ENCODE measurements around the gene SYT2. TPM values are rescaled to one million over a fixed set of nuclear protein-coding genes. Genes with fewer than 3 reads are reported as not detected.

The SYT2 gene
- total and polyA plus RNA-seq, 11 donors = 0.03 to 0.09 (median 0.06) TPM; not detected in 6

GRCh38 chr1:202578565-202578964 is 131.7 kb downstream of the SYT2 start:
- Histone ChIP-seq H3K4me1 (peaks cover 8 to 71% (median 54%) of the 10 kb centered on the region in 12 donors), H3K27ac (peak overlapping the region in 11 of 12 donors; percentile 24 to 79 (median 62)), H3K9me3 (no peaks in the 10 kb centered on the region), H3K36me3 (peaks cover 0 to 65% (median 38%) of the 10 kb centered on the region in 9 donors), H3K27me3 (peaks cover 0 to 9% (median 0%) of the 10 kb centered on the region in 9 donors), H3K4me3 (no peak overlapping the region)
- TF ChIP-seq CTCF (IDR thresholded peaks at IDR 0.05) (no peak), POLR2A (IDR thresholded peaks at IDR 0.05) (no peak)
- DNase-seq (no peak), ATAC-seq (peak; percentile 39 to 55 (median 46))
- WGBS, 4 donors = 47 to 57% (median 56%) methylated on average over 6 of the region's 6 CpGs
- intact Hi-C loops (cut with DNase I) = loop anchor here in 6 of 10 donors (10.0 kb wide), 4 partner anchors 64 to 234 kb away; partner anchors contain the start of genes PPP1R12B (in 1 of the 6), SYT2 (in 1 of the 6) and UBE2T (in 1 of the 6)

- no peaks in the 10 kb centered on the region for H3K9me3 ChIP-seq
- no peak for TF ChIP-seq CTCF (IDR thresholded peaks at IDR 0.05)
- TF ChIP-seq POLR2A (IDR thresholded peaks at IDR 0.05) = no peak
- no peak for DNase-seq
- H3K27ac ChIP-seq = peak overlapping the region in 10 of 12 donors; percentile 24 to 79 (median 62)
- H3K4me1 ChIP-seq = peaks cover 8 to 70% (median 55%) of the 10 kb centered on the region in 12 donors
- no peak overlapping the region for H3K4me3 ChIP-seq
- WGBS, 4 donors = 47 to 52% (median 50%) methylated on average over 4 of the region's 4 CpGs
- H3K36me3 ChIP-seq = peaks cover 0 to 65% (median 37%) of the 10 kb centered on the region in 9 donors
- ATAC-seq = no peak
- H3K27me3 ChIP-seq = peaks cover 0 to 7% (median 0%) of the 10 kb centered on the region in 9 donors
- intact Hi-C loops (cut with DNase I) = loop anchor here in 6 of 10 donors (10.0 kb wide), 4 partner anchors 63 to 233 kb away; partner anchors contain the start of genes PPP1R12B (in 1 of the 6), SYT2 (in 1 of the 6) and UBE2T (in 1 of the 6)
These were observed 132.2 kb downstream of the SYT2 start for GRCh38 chr1:202578001-202578504.

GRCh38 chr1:202577381-202577780 is 132.9 kb downstream of the SYT2 start:
- Histone ChIP-seq H3K4me1 (peaks cover 8 to 77% (median 56%) of the 10 kb centered on the region in 12 donors), H3K27me3 (peaks cover 0 to 7% (median 0%) of the 10 kb centered on the region in 9 donors), H3K27ac (peak overlapping the region in 9 of 12 donors; percentile 3 to 79 (median 59)), H3K9me3 (no peaks in the 10 kb centered on the region), H3K36me3 (peaks cover 0 to 65% (median 39%) of the 10 kb centered on the region in 9 donors), H3K4me3 (no peak overlapping the region)
- TF ChIP-seq POLR2A (IDR thresholded peaks at IDR 0.05) = no peak
- ATAC-seq (no peak), DNase-seq (no peak)
- intact Hi-C loops (cut with DNase I) = loop anchor here in 6 of 10 donors (10.0 kb wide), 4 partner anchors 63 to 233 kb away; partner anchors contain the start of genes PPP1R12B (in 1 of the 6), SYT2 (in 1 of the 6) and UBE2T (in 1 of the 6)
- 8 to 19% (median 14%) methylated on average over 2 of the region's 2 CpGs for WGBS, 4 donors

GRCh38 chr1:202576816-202577215 is 133.4 kb downstream of the SYT2 start:
- Histone ChIP-seq H3K4me3 (no peak overlapping the region), H3K36me3 (peaks cover 0 to 65% (median 36%) of the 10 kb centered on the region in 9 donors), H3K4me1 (peaks cover 8 to 81% (median 56%) of the 10 kb centered on the region in 12 donors), H3K27ac (peak overlapping the region in 10 of 12 donors; percentile 3 to 79 (median 44)), H3K9me3 (no peaks in the 10 kb centered on the region), H3K27me3 (peaks cover 0 to 7% (median 0%) of the 10 kb centered on the region in 9 donors)
- no peak for ATAC-seq
- TF ChIP-seq CTCF (IDR thresholded peaks at IDR 0.05) = no peak
- no peak for TF ChIP-seq POLR2A (IDR thresholded peaks at IDR 0.05)
- WGBS, 4 donors = 77 to 87% (median 79%) methylated on average over 1 of the region's 1 CpG
- intact Hi-C loops (cut with DNase I) = loop anchor here in 6 of 10 donors (10.0 kb wide), 4 partner anchors 62 to 232 kb away; partner anchors contain the start of genes PPP1R12B (in 1 of the 6), SYT2 (in 1 of the 6) and UBE2T (in 1 of the 6)
- DNase-seq = no peak

All from heart left ventricle (tissue), 16 donors.